Astrocyte of the spinal cord (primary cell): Measurements from ENCODE around the gene TNIP1.
A peak's percentile ranks its signal among the peaks of the same experiment; 100 is the strongest.

Experiments
- DNase-seq: peaks from one replicate; pipeline ENCODE4 v3.0.0; 2011; ENCODE audit warnings: low read depth, low spot score
- H3K4me3 ChIP-seq: 2 replicates; pipeline ENCODE4 v1.5.1; 2011; ENCODE audit warnings: low read depth, mild to moderate bottlenecking, low read length, moderate library complexity
- CTCF ChIP-seq: IDR thresholded peaks from 2 replicates; pipeline ENCODE4 v1.5.1; 2012; ENCODE audit warnings: low read depth, mild to moderate bottlenecking, low read length, inconsistent platforms
- in situ Hi-C: cut with HindIII; loops from 2 replicates; pipeline ENCODE4 v1.10.0; 2017; ENCODE audit warnings: low sequenced_read_pairs

The TNIP1 gene

GRCh38 chr5:151023047-151023615 lies 57.7 kb downstream of the TNIP1 start:
- in situ Hi-C loops = no loop called here
- no peak for TF ChIP-seq CTCF
- DNase-seq = no peak
- no peak overlapping the region for H3K4me3 ChIP-seq

- no peak for TF ChIP-seq CTCF
- DNase-seq = peak; percentile 21
- in situ Hi-C loops = no loop called here
- H3K4me3 ChIP-seq = no peak overlapping the region
Measured at GRCh38 chr5:151022511-151023018, 58.3 kb downstream of the TNIP1 start.

- DNase-seq = no peak
- no peak for TF ChIP-seq CTCF
- in situ Hi-C loops = no loop called here
- H3K4me3 ChIP-seq = no peak overlapping the region
Measured at GRCh38 chr5:151021746-151022145, 59.1 kb downstream of the TNIP1 start.

- DNase-seq = peak; percentile 42
- in situ Hi-C loops = no loop called here
- no peak for TF ChIP-seq CTCF
- peak within 1 kb of the TSS; percentile 52 for H3K4me3 ChIP-seq
Measured at GRCh38 chr5:151020304-151021110, 60.3 kb downstream of the TNIP1 start, which contains the start of gene GPX3. Gene GPX3, plus strand, starts transcription at chr5:151020591. Its CDS starts 64 bp downstream, at chr5:151020655.

- in situ Hi-C loops = no loop called here
- no peak overlapping the region for H3K4me3 ChIP-seq
- no peak for DNase-seq
- TF ChIP-seq CTCF = no peak
Measured at GRCh38 chr5:151019331-151019730, 61.5 kb downstream of the TNIP1 start.

GRCh38 chr5:151018846-151019245 lies 62.0 kb downstream of the TNIP1 start:
- no peak for DNase-seq
- no peak overlapping the region for H3K4me3 ChIP-seq
- in situ Hi-C loops = no loop called here
- TF ChIP-seq CTCF = no peak
